Stimulated activated CD4-positive, alpha-beta T cell treated with anti-CD3 and anti-CD28 coated beads, Interleukin-4, amount 100 ng/mL, for 1 hour (primary cell): Measurements from ENCODE around the gene ZMPSTE24.
"Not testable (repeated sequence)": the region's sequence is repeated elsewhere in the genome, so short reads cannot be mapped to it uniquely, and the experiment has no call there.

ENCODE experiments used
- DNase-seq: peaks from one replicate; pipeline ENCODE4 v3.0.0-alpha.2; 2020

ZMPSTE24 gene

GRCh38 chr1:40257688-40258444 is at the start of gene ZMPSTE24:
Gene ZMPSTE24 (plus strand): TSS chr1:40258236. CDS start chr1:40258272, 36 bp downstream.
- peak; percentile 91 for DNase-seq

GRCh38 chr1:40210511-40211204 is 47.4 kb upstream of the ZMPSTE24 start:
- DNase-seq = no peak

GRCh38 chr1:40218333-40218732 is 39.7 kb upstream of the ZMPSTE24 start:
- DNase-seq = no peak

- DNase-seq = not testable (repeated sequence)
These were observed 36.5 kb upstream of the ZMPSTE24 start for GRCh38 chr1:40221471-40221905.

GRCh38 chr1:40221977-40222772 is 35.9 kb upstream of the ZMPSTE24 start:
- no peak for DNase-seq

- DNase-seq = no peak
These were observed 34.0 kb upstream of the ZMPSTE24 start for GRCh38 chr1:40224040-40224439.

GRCh38 chr1:40226192-40226591 is 31.8 kb upstream of the ZMPSTE24 start:
- no peak for DNase-seq

- peak; percentile 33 for DNase-seq
These were observed 25.6 kb upstream of the ZMPSTE24 start for GRCh38 chr1:40232444-40232843.

- no peak for DNase-seq
These were observed 18.4 kb upstream of the ZMPSTE24 start for GRCh38 chr1:40239626-40240025.

GRCh38 chr1:40240390-40240789 is 17.6 kb upstream of the ZMPSTE24 start:
- no peak for DNase-seq

- DNase-seq = no peak
These were observed 16.7 kb upstream of the ZMPSTE24 start for GRCh38 chr1:40241362-40241761.

- DNase-seq = no peak
These were observed 14.7 kb upstream of the ZMPSTE24 start for GRCh38 chr1:40243351-40243750.

- no peak for DNase-seq
These were observed 13.8 kb upstream of the ZMPSTE24 start for GRCh38 chr1:40244138-40244744.

GRCh38 chr1:40245686-40246085 is 12.3 kb upstream of the ZMPSTE24 start:
- no peak for DNase-seq

GRCh38 chr1:40247655-40248054 is 10.4 kb upstream of the ZMPSTE24 start, which contains the start of gene TMCO2:
Gene TMCO2 (plus strand): TSS chr1:40247937. CDS start chr1:40247994, 57 bp downstream.
- DNase-seq = no peak

GRCh38 chr1:40248412-40248811 is 9.6 kb upstream of the ZMPSTE24 start:
- DNase-seq = no peak

- DNase-seq = no peak
These were observed 6.6 kb upstream of the ZMPSTE24 start for GRCh38 chr1:40251456-40251855.

GRCh38 chr1:40252601-40253000 is 5.4 kb upstream of the ZMPSTE24 start:
- no peak for DNase-seq

GRCh38 chr1:40255231-40255630 is 2.8 kb upstream of the ZMPSTE24 start:
- DNase-seq = no peak

- no peak for DNase-seq
These were observed 1.5 kb upstream of the ZMPSTE24 start for GRCh38 chr1:40256401-40257084.

GRCh38 chr1:40257313-40257687 is 736 bp upstream of the ZMPSTE24 start:
- no peak for DNase-seq

- DNase-seq = no peak
These were observed 371 bp downstream of the ZMPSTE24 start for GRCh38 chr1:40258445-40258769.
